ENCODE results near the gene RBM12. TPM values are rescaled to one million over a fixed set of nuclear protein-coding genes. Genes with fewer than 3 reads are reported as not detected.

The RBM12 gene
- total and polyA plus RNA-seq, 2 of the 4 experiments (the other 2 are of a cell fraction) = 44.7 to 65.8 TPM

GRCh38 chr20:35680452-35681183 lies 15.9 kb upstream of the RBM12 start:
- dilution Hi-C loops (cut with HindIII; ENCODE audit: low sequenced_read_pairs, unreplicated experiment) = no loop called here
- ATAC-seq (ENCODE audit: low read depth) (no peak), DNase-seq (no peak)
- 60% methylated on average over 1 of the region's 4 CpGs; no CpG with 5 or more reads in 1 of the 2 experiments for WGBS, 2 experiments (ENCODE audit: extremely low coverage in 2 of 2, insufficient read length in 1 of 2)
- no peak overlapping the region for H2BK120ac ChIP-seq (ENCODE audit: low read depth, low read length)
- H3K4ac ChIP-seq (ENCODE audit: low read depth, low read length) = no peak overlapping the region
- no peak overlapping the region for H3K27ac ChIP-seq (ENCODE audit: insufficient read depth, low read length)
- no peak for TF ChIP-seq FOS (IDR thresholded peaks at IDR 0.05; ENCODE audit: low read depth, low read length)
- no peak for TF ChIP-seq RAD21 (IDR thresholded peaks at IDR 0.05; ENCODE audit: low read length)
- TF ChIP-seq MXI1 (IDR thresholded peaks at IDR 0.05; ENCODE audit: borderline replicate concordance, low read depth, low read length) = no peak
- TF ChIP-seq USF2 (IDR thresholded peaks at IDR 0.05; ENCODE audit: low read depth, low read length) = no peak
- no peak for TF ChIP-seq CEBPB (IDR thresholded peaks at IDR 0.05; ENCODE audit: low read depth, low read length)
- TF ChIP-seq, protein P1, sequence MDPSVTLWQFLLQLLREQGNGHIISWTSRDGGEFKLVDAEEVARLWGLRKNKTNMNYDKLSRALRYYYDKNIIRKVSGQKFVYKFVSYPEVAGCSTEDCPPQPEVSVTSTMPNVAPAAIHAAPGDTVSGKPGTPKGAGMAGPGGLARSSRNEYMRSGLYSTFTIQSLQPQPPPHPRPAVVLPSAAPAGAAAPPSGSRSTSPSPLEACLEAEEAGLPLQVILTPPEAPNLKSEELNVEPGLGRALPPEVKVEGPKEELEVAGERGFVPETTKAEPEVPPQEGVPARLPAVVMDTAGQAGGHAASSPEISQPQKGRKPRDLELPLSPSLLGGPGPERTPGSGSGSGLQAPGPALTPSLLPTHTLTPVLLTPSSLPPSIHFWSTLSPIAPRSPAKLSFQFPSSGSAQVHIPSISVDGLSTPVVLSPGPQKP (IDR thresholded peaks at IDR 0.05; ENCODE audit: borderline replicate concordance, low read depth, low read length) = no peak
- TF ChIP-seq CTCF (conservative IDR thresholded peaks at IDR 0.05; ENCODE audit: low read depth, low read length) = no peak
- TF ChIP-seq MAZ (IDR thresholded peaks at IDR 0.05; ENCODE audit: borderline replicate concordance, low read depth, low read length) = no peak
- TF ChIP-seq BHLHE40 (IDR thresholded peaks at IDR 0.05; ENCODE audit: low read depth, low read length) = no peak
- TF ChIP-seq NFE2L2 (IDR thresholded peaks at IDR 0.05; ENCODE audit: low read depth, low read length) = no peak
- no peak for TF ChIP-seq MAFK (IDR thresholded peaks at IDR 0.05; ENCODE audit: low read depth, low read length)
- no peak for TF ChIP-seq RCOR1 (IDR thresholded peaks at IDR 0.05; ENCODE audit: insufficient replicate concordance, low read length)
- TF ChIP-seq SMC3 (IDR thresholded peaks at IDR 0.05; ENCODE audit: low read depth, low read length) = no peak
- TF ChIP-seq RFX5 (IDR thresholded peaks at IDR 0.05; ENCODE audit: low read depth, low read length) = no peak
- no peak for TF ChIP-seq CHD1 (IDR thresholded peaks at IDR 0.05; ENCODE audit: low read depth, low read length)
- no peak overlapping the region for H2BK15ac ChIP-seq (ENCODE audit: low read depth, low read length)
- H2AFZ ChIP-seq (replicated peaks; ENCODE audit: low read length, poor library complexity) = no peak overlapping the region
- CTCF ChIA-PET = no interaction called here
- no peak overlapping the region for H3K4me2 ChIP-seq (ENCODE audit: low read depth, low read length)
- H4K8ac ChIP-seq (ENCODE audit: low read depth in 2 of 2, low read length in 2 of 2) = no peak overlapping the region
- no peak overlapping the region for H3K9ac ChIP-seq (ENCODE audit: low read depth, low read length)
- no peak overlapping the region for H3K14ac ChIP-seq (replicated peaks; ENCODE audit: low read depth, low read length)
- no peak overlapping the region for H3K56ac ChIP-seq (ENCODE audit: extremely low read depth, insufficient read depth, low read length)
- no peaks in the 10 kb centered on the region for H3K9me3 ChIP-seq (ENCODE audit: control insufficient read depth, insufficient read depth, low read length)
- no peaks in the 10 kb centered on the region for H4K20me1 ChIP-seq (ENCODE audit: insufficient read depth, low read length)
- no peaks in the 10 kb centered on the region for H3K79me1 ChIP-seq (ENCODE audit: low read depth in 1 of 2, low read length in 2 of 2)
- no peak overlapping the region for H2BK20ac ChIP-seq (ENCODE audit: low read depth, low read length)
- peaks cover 14% of the 10 kb centered on the region for H3K36me3 ChIP-seq (ENCODE audit: control insufficient read depth, insufficient read depth, low read length)
- no peak overlapping the region for H2BK5ac ChIP-seq (ENCODE audit: low read depth, low read length, poor library complexity, severe bottlenecking)
- intact Hi-C loops (cut with micrococcal nuclease) = no loop called here
- no peak overlapping the region for H3K23ac ChIP-seq (ENCODE audit: low read depth, low read length)
- H3K4me3 ChIP-seq (ENCODE audit: insufficient read depth, low read depth, low read length) = no peak overlapping the region
- no peak overlapping the region for H4K5ac ChIP-seq (ENCODE audit: low read depth, low read length)
- no peaks in the 10 kb centered on the region for H3K27me3 ChIP-seq (ENCODE audit: control insufficient read depth, insufficient read depth, low read length)
- H2AK5ac ChIP-seq (ENCODE audit: low read depth, low read length) = no peak overlapping the region
- no peak overlapping the region for H2AK9ac ChIP-seq (replicated peaks; ENCODE audit: low read depth, low read length, poor library complexity)
- no peaks in the 10 kb centered on the region for H3K9me1 ChIP-seq (ENCODE audit: insufficient read depth, low read length)
- no peaks in the 10 kb centered on the region for H3K4me1 ChIP-seq (ENCODE audit: control insufficient read depth, insufficient read depth, low read length)
- no peak overlapping the region for H3K18ac ChIP-seq (ENCODE audit: low read depth, low read length)
- in situ Hi-C loops (cut with MboI; ENCODE audit: low sequenced_read_pairs) = no loop called here
- BruUV-seq (replicated peaks) = no TSS peak
- H4K91ac ChIP-seq (ENCODE audit: insufficient read depth, low read depth, low read length) = no peak overlapping the region
- POLR2A ChIA-PET (ENCODE audit: unreplicated experiment) = no interaction called here

Data from IMR-90 (cell line).